HepG2 (cell line): ENCODE measurements around the gene TGM5. TPM values are rescaled to one million over a fixed set of nuclear protein-coding genes. Genes with fewer than 3 reads are reported as not detected.
A peak's percentile ranks its signal among the peaks of the same experiment; 100 is the strongest.

Experiments used
- ARID4A ChIP-seq: sonication (generic); formaldehyde crosslinking; IDR thresholded peaks from 2 replicates; pipeline ENCODE4 v1.5.0; 2020; ENCODE audit warnings: mild to moderate bottlenecking, missing genetic modification reagents, borderline replicate concordance
- DR1 ChIP-seq: sonication (generic); formaldehyde crosslinking; IDR thresholded peaks from 2 replicates; pipeline ENCODE4 v1.8.0; 2021; ENCODE audit warnings: mild to moderate bottlenecking, missing genetic modification reagents, inconsistent platforms
- HDAC2 ChIP-seq: sonication (generic); formaldehyde crosslinking; IDR thresholded peaks from 2 replicates; pipeline ENCODE4 v1.4.0; 2020; ENCODE audit warnings: missing genetic modification reagents
- HOXA3 ChIP-seq: sonication (generic); formaldehyde crosslinking; IDR thresholded peaks from 2 replicates; pipeline ENCODE4 v1.5.0; 2020; ENCODE audit warnings: missing genetic modification reagents
- KLF16 ChIP-seq, 2 experiments: sonication (generic) in 1 of 2; formaldehyde crosslinking in 1 of 2; IDR thresholded peaks; 2 replicates each; pipeline versions ENCODE4 v1.6.1 to v1.8.0; 2016 to 2023; ENCODE audit warnings: missing genetic modification reagents in 2 of 2, missing compliant biosample characterization in 1 of 2
- MED13 ChIP-seq: sonication (generic); formaldehyde crosslinking; IDR thresholded peaks from 2 replicates; pipeline ENCODE4 v1.5.0; 2020; ENCODE audit warnings: missing genetic modification reagents
- NFIC ChIP-seq: IDR thresholded peaks from 2 replicates; pipeline ENCODE4 v1.6.1; 2012; ENCODE audit warnings: mild to moderate bottlenecking, low read length, inconsistent platforms
- POGZ ChIP-seq: sonication (generic); formaldehyde crosslinking; IDR thresholded peaks from 2 replicates; pipeline ENCODE4 v1.4.0; 2020; ENCODE audit warnings: mild to moderate bottlenecking, missing genetic modification reagents
- SALL2 ChIP-seq: sonication (generic); formaldehyde crosslinking; IDR thresholded peaks from 2 replicates; pipeline ENCODE4 v1.8.1; 2023; ENCODE audit warnings: mild to moderate bottlenecking, missing genetic modification reagents, inconsistent platforms
- ZMYM2 ChIP-seq: sonication (generic); formaldehyde crosslinking; IDR thresholded peaks from 2 replicates; pipeline ENCODE4 v1.8.0; 2022; ENCODE audit warnings: mild to moderate bottlenecking, missing genetic modification reagents
- ZNF10 ChIP-seq: sonication (generic); formaldehyde crosslinking; IDR thresholded peaks from 2 replicates; pipeline ENCODE4 v1.4.0; 2020; ENCODE audit warnings: mild to moderate bottlenecking, low read depth, missing genetic modification reagents, borderline replicate concordance
- ZNF292 ChIP-seq: sonication (generic); formaldehyde crosslinking; IDR thresholded peaks from 2 replicates; pipeline ENCODE4 v1.8.1; 2022; ENCODE audit warnings: mild to moderate bottlenecking, low read depth, missing genetic modification reagents, borderline replicate concordance
- ZNF589 ChIP-seq: sonication (generic); formaldehyde crosslinking; conservative IDR thresholded peaks from 2 replicates; pipeline ENCODE4 v1.8.0; 2022; ENCODE audit warnings: mild to moderate bottlenecking, moderate library complexity, missing genetic modification reagents
- ZNF674 ChIP-seq: sonication (generic); formaldehyde crosslinking; IDR thresholded peaks from 2 replicates; pipeline ENCODE4 v1.5.0; 2020; ENCODE audit warnings: low read depth, mild to moderate bottlenecking, missing genetic modification reagents
- ZNF775 ChIP-seq: sonication (generic); formaldehyde crosslinking; IDR thresholded peaks from 2 replicates; pipeline ENCODE4 v1.4.0; 2020; ENCODE audit warnings: missing genetic modification reagents, mild to moderate bottlenecking, moderate library complexity, borderline replicate concordance
- ZSCAN25 ChIP-seq: sonication (generic); formaldehyde crosslinking; IDR thresholded peaks from 2 replicates; pipeline ENCODE4 v1.8.0; 2022; ENCODE audit warnings: mild to moderate bottlenecking, missing genetic modification reagents
- polyA plus RNA-seq, 8 experiments: library from polyadenylated mRNA; depleted of rRNA in 3 of 8; stranded (reverse) in 7 of 8; unstranded in 1 of 8; fragments of >200 nt; fragmentation: Illumina TruSeq in 4 of 8; extraction: Trizol in 4 of 8; gene quantifications; 2 replicates each; pipeline versions ENCODE4 v1.2.1 to v1.2.3, GENCODE V29; 2011 to 2016; ENCODE audit warnings: low read depth in 4 of 8, missing spikeins in 1 of 8, mixed read lengths in 1 of 8; ENCODE audit not compliant: insufficient read depth in 1 of 8
- total RNA-seq, 5 experiments: library from RNA; depleted of rRNA; stranded (reverse); fragments of >200 nt; fragmentation: Illumina TruSeq; extraction: Trizol; gene quantifications; 2 replicates each; pipeline ENCODE4 v1.2.3, GENCODE V29; 2016; ENCODE audit warnings: low read depth in 1 of 5
- TF ChIP-seq, protein P1 (sequence below): sonication (generic); formaldehyde crosslinking; conservative IDR thresholded peaks from 2 replicates; pipeline ENCODE4 v1.4.0; 2020; ENCODE audit warnings: missing genetic modification reagents
- TF ChIP-seq, protein P2 (sequence below): sonication (generic); formaldehyde crosslinking; IDR thresholded peaks from 2 replicates; pipeline ENCODE4 v1.5.0; 2020; ENCODE audit warnings: mild to moderate bottlenecking, missing genetic modification reagents
- TF ChIP-seq, protein P3 (sequence below): IDR thresholded peaks from 2 replicates; pipeline ENCODE4 v1.6.1; 2016; ENCODE audit warnings: mild to moderate bottlenecking

TGM5 gene
- total and polyA plus RNA-seq, 2 of the 13 experiments (the other 11 are each of a cell fraction or from before 2014, with no cell fraction given), result 0.18 to 0.65 TPM

GRCh38 chr15:43185157-43186002, 81.3 kb downstream of the TGM5 start, which contains the start of gene CCNDBP1 (continued):
- TF ChIP-seq, protein P1, sequence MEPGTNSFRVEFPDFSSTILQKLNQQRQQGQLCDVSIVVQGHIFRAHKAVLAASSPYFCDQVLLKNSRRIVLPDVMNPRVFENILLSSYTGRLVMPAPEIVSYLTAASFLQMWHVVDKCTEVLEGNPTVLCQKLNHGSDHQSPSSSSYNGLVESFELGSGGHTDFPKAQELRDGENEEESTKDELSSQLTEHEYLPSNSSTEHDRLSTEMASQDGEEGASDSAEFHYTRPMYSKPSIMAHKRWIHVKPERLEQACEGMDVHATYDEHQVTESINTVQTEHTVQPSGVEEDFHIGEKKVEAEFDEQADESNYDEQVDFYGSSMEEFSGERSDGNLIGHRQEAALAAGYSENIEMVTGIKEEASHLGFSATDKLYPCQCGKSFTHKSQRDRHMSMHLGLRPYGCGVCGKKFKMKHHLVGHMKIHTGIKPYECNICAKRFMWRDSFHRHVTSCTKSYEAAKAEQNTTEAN (CRISPR knock-in tag), result no peak
- peak; percentile 41; the same call in 1 of the 2 replicates for TF ChIP-seq SALL2 (CRISPR knock-in tag)
- TF ChIP-seq ZMYM2 (CRISPR knock-in tag), result peak; percentile 36; the same call in 1 of the 2 replicates
- peak; percentile 61; the same call in 1 of the 2 replicates for TF ChIP-seq DR1 (CRISPR knock-in tag)
- TF ChIP-seq NFIC, result no peak
- TF ChIP-seq ZNF589 (CRISPR knock-in tag), result no peak
- peak in 1 of 2 experiments; percentile 74; a peak in 2 of 4 replicates for TF ChIP-seq KLF16 (CRISPR knock-in tag; IDR thresholded peaks at IDR 0.05)
- TF ChIP-seq ZNF674 (CRISPR knock-in tag), result no peak
- TF ChIP-seq POGZ, result peak; percentile 67
- TF ChIP-seq HOXA3 (CRISPR knock-in tag), result peak; percentile 86
- peak; percentile 47; the same call in 1 of the 2 replicates for TF ChIP-seq MED13
- no peak for TF ChIP-seq ZNF775 (CRISPR knock-in tag)
- TF ChIP-seq ZNF10 (CRISPR knock-in tag), result no peak
- TF ChIP-seq, protein P2, sequence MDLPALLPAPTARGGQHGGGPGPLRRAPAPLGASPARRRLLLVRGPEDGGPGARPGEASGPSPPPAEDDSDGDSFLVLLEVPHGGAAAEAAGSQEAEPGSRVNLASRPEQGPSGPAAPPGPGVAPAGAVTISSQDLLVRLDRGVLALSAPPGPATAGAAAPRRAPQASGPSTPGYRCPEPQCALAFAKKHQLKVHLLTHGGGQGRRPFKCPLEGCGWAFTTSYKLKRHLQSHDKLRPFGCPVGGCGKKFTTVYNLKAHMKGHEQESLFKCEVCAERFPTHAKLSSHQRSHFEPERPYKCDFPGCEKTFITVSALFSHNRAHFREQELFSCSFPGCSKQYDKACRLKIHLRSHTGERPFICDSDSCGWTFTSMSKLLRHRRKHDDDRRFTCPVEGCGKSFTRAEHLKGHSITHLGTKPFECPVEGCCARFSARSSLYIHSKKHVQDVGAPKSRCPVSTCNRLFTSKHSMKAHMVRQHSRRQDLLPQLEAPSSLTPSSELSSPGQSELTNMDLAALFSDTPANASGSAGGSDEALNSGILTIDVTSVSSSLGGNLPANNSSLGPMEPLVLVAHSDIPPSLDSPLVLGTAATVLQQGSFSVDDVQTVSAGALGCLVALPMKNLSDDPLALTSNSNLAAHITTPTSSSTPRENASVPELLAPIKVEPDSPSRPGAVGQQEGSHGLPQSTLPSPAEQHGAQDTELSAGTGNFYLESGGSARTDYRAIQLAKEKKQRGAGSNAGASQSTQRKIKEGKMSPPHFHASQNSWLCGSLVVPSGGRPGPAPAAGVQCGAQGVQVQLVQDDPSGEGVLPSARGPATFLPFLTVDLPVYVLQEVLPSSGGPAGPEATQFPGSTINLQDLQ (CRISPR knock-in tag), result no peak
- TF ChIP-seq, protein P3, sequence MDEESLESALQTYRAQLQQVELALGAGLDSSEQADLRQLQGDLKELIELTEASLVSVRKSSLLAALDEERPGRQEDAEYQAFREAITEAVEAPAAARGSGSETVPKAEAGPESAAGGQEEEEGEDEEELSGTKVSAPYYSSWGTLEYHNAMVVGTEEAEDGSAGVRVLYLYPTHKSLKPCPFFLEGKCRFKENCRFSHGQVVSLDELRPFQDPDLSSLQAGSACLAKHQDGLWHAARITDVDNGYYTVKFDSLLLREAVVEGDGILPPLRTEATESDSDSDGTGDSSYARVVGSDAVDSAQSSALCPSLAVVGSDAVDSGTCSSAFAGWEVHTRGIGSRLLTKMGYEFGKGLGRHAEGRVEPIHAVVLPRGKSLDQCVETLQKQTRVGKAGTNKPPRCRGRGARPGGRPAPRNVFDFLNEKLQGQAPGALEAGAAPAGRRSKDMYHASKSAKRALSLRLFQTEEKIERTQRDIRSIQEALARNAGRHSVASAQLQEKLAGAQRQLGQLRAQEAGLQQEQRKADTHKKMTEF, result peak; percentile 75
- peak; percentile 69; the same call in 1 of the 2 replicates for TF ChIP-seq ZNF292 (CRISPR knock-in tag)
- TF ChIP-seq HDAC2 (CRISPR knock-in tag), result peak; percentile 45; the same call in 1 of the 2 replicates
- peak; percentile 97 for TF ChIP-seq ARID4A
- no peak for TF ChIP-seq ZSCAN25 (CRISPR knock-in tag)
